Measurements from ENCODE around the gene SLX9. TPM values are rescaled to one million over a fixed set of nuclear protein-coding genes. Genes with fewer than 3 reads are reported as not detected.
"Not testable (repeated sequence)": the region's sequence is repeated elsewhere in the genome, so short reads cannot be mapped to it uniquely, and the experiment has no call there.

Gene SLX9
- total RNA-seq, 1 experiment from 2014 or later = 77.2 TPM

DNA sequence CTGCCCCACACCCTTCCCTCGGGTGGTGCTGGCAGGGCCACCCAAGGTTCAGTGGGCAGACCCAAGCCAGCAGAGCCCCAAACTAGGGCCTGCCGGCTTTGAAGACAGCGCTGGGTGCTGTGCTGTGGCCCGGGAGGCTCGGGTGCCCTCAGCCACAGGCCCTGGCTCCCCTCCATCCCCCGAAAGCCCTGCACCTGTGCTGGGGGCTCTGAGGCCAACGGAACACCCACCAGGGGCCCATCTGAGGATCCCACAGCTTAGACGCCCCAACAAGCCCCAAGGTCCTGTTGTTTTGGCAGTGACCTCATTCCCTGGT is 27.7 kb upstream of the SLX9 start:
- TF ChIP-seq RORB (CRISPR knock-in tag; IDR thresholded peaks at IDR 0.05) = no peak
- TF ChIP-seq E2F5 (CRISPR knock-in tag; IDR thresholded peaks at IDR 0.05) = no peak
- no peak for TF ChIP-seq NFATC4 (CRISPR knock-in tag; IDR thresholded peaks at IDR 0.05)
- no peak for TF ChIP-seq SMAD4 (CRISPR knock-in tag; IDR thresholded peaks at IDR 0.05)
- TF ChIP-seq ZNF138 (CRISPR knock-in tag; conservative IDR thresholded peaks at IDR 0.05) = no peak
- TF ChIP-seq GRHL2 (CRISPR knock-in tag; IDR thresholded peaks at IDR 0.05; ENCODE audit: insufficient replicate concordance, severe bottlenecking) = no peak
- TF ChIP-seq ZNF121 (CRISPR knock-in tag; IDR thresholded peaks at IDR 0.05) = no peak
- TF ChIP-seq, protein P1, sequence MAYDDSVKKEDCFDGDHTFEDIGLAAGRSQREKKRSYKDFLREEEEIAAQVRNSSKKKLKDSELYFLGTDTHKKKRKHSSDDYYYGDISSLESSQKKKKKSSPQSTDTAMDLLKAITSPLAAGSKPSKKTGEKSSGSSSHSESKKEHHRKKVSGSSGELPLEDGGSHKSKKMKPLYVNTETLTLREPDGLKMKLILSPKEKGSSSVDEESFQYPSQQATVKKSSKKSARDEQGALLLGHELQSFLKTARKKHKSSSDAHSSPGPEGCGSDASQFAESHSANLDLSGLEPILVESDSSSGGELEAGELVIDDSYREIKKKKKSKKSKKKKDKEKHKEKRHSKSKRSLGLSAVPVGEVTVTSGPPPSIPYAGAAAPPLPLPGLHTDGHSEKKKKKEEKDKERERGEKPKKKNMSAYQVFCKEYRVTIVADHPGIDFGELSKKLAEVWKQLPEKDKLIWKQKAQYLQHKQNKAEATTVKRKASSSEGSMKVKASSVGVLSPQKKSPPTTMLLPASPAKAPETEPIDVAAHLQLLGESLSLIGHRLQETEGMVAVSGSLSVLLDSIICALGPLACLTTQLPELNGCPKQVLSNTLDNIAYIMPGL (CRISPR knock-in tag; IDR thresholded peaks at IDR 0.05) = no peak
- no peak for TF ChIP-seq ZNF317 (CRISPR knock-in tag; IDR thresholded peaks at IDR 0.05; ENCODE audit: borderline replicate concordance, low read depth)
- no peak for TF ChIP-seq SMAD3 (CRISPR knock-in tag; IDR thresholded peaks at IDR 0.05; ENCODE audit: borderline replicate concordance)
- no peak for TF ChIP-seq CREB1 (CRISPR knock-in tag; IDR thresholded peaks at IDR 0.05)
- TF ChIP-seq, protein P2, sequence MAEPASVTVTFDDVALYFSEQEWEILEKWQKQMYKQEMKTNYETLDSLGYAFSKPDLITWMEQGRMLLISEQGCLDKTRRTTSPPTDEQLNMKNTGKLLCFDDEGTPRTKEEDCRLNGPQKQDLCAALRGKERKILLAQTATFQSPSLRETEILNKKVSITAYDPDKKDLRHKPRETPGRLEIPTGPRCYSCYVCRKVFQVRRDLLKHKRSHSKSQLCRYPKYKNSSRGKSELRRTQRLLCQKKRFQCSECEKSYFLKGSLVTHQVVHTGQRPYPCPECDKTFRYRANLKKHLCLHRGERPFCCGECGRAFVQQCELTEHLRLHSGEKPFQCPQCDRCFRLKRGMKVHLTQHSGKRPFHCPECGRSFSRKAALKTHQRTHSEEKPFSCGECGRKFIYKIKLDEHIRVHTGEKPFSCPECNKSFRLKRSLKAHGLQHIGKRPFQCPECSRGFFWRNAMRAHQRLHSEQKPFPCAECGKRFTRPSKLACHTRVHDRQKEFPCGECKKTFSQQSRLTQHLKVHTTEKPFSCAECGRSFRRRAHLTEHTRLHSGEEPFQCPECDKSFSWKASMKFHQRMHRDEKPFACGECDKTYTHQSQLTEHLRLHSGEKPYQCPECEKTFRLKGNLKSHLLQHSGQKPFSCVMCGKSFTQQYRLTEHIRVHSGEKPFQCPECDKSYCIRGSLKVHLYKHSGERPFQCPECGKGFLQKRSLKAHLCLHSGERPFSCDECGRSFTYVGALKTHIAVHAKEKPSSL (CRISPR knock-in tag; conservative IDR thresholded peaks at IDR 0.05) = no peak
- no peak for TF ChIP-seq SOX15 (CRISPR knock-in tag; IDR thresholded peaks at IDR 0.05)
- TF ChIP-seq, protein P3, sequence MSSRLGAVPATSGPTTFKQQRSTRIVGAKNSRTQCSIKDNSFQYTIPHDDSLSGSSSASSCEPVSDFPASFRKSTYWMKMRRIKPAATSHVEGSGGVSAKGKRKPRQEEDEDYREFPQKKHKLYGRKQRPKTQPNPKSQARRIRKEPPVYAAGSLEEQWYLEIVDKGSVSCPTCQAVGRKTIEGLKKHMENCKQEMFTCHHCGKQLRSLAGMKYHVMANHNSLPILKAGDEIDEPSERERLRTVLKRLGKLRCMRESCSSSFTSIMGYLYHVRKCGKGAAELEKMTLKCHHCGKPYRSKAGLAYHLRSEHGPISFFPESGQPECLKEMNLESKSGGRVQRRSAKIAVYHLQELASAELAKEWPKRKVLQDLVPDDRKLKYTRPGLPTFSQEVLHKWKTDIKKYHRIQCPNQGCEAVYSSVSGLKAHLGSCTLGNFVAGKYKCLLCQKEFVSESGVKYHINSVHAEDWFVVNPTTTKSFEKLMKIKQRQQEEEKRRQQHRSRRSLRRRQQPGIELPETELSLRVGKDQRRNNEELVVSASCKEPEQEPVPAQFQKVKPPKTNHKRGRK (CRISPR knock-in tag; IDR thresholded peaks at IDR 0.05; ENCODE audit: borderline replicate concordance) = no peak
- ChIA-PET CTCF (interaction anchor here (1.0 kb wide), 1 partner anchor 111 kb away, joined by 3 read pairs; no protein-coding TSS in a partner anchor), POLR2A (no interaction called here)
- no peaks in the 10 kb centered on the region for H3K27me3 Mint-ChIP-seq (ENCODE audit: low read depth)
- no peaks in the 10 kb centered on the region for H3K36me3 Mint-ChIP-seq
- DNase-seq (ENCODE audit: low spot score) (no peak), ATAC-seq (no peak)
- H3K9me3 Mint-ChIP-seq = no peaks in the 10 kb centered on the region
- H3K4me1 Mint-ChIP-seq = no peaks in the 10 kb centered on the region; the same call in 1 of the 2 replicates
- no peak overlapping the region for H3K27ac Mint-ChIP-seq
- no peak overlapping the region for H3K4me3 Mint-ChIP-seq

DNA sequence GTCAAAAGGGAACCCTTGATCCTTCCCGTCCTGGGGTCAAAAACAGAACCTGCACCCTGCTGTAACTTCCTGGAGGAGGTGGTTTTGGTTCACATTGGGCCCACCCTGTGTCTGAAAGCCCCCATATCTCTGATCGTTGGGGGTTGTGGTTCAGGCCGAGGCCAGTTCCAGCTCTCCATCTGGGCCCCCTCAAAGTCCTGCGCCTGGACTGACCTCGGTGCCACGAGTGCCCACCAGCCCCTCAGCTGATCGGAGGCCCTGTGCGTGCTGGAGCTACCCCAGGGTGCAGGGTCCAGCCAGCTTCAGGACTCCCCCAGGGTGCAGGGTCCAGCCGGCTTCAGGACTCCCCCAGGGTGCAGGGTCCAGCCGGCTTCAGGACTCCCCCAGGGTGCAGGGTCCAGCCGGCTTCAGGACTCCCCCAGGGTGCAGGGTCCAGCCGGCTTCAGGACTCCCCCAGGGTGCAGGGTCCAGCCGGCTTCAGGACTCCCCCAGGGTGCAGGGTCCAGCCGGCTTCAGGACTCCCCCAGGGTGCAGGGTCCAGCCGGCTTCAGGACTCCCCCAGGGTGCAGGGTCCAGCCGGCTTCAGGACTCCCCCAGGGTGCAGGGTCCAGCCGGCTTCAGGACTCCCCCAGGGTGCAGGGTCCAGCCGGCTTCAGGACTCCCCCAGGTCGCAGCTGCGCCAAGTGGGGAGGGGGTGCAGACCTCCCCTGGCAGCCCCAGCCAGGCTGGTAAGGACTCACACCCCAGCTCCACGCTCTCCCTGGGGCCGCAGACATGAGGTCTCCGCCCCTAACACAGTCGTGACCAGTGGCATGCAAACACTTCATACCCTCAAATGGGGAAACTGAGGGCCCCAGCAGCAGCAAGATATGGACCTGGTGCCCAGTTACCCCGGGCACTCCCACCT is 27.1 kb upstream of the SLX9 start:
- H3K4me3 Mint-ChIP-seq; ATAC-seq; H3K36me3 Mint-ChIP-seq; DNase-seq (ENCODE audit: low spot score); POLR2A ChIA-PET; H3K27ac Mint-ChIP-seq; H3K4me1 Mint-ChIP-seq; H3K9me3 Mint-ChIP-seq; H3K27me3 Mint-ChIP-seq (ENCODE audit: low read depth): not testable (repeated sequence)
- CTCF ChIA-PET = interaction anchor here (0.5 to 1.8 kb wide), 3 partner anchors 112 to 226 kb away, joined by 3 to 5 read pairs (median 4); no protein-coding TSS in a partner anchor
- TF ChIP-seq GABPB1 (CRISPR knock-in tag; IDR thresholded peaks at IDR 0.05) = 0 out of 2 replicates have a peak, but pooled peaks have one; percentile 16
